Fibroblast of peridontal ligament (primary cell): ENCODE results near the gene RELL2.
A peak's percentile ranks its signal among the peaks of the same experiment; 100 is the strongest.

Source experiments
- DNase-seq: peaks from one replicate; pipeline ENCODE4 v3.0.0-alpha.2; 2010; ENCODE audit errors: extremely low read depth

The RELL2 gene

DNA sequence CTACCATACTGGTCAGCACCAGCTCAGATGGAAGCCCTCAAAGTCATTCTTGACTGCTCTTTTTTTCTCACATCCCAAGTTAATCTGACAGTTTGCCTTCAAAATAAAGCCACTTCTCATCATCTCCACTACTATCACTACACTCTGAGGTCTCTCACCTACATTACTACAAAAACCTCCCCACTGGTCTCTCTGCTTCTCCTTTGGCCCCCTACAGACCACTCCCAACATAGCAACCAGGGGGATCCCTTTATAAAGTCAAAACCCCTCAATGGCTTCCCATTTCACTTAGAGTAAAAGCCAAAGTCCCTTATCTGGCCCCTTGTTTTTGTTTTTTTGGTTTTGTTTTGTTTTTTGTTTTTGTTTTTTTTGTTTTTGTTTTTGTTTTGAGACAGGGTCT is 40.6 kb downstream of the RELL2 start:
- no peak for DNase-seq

DNA sequence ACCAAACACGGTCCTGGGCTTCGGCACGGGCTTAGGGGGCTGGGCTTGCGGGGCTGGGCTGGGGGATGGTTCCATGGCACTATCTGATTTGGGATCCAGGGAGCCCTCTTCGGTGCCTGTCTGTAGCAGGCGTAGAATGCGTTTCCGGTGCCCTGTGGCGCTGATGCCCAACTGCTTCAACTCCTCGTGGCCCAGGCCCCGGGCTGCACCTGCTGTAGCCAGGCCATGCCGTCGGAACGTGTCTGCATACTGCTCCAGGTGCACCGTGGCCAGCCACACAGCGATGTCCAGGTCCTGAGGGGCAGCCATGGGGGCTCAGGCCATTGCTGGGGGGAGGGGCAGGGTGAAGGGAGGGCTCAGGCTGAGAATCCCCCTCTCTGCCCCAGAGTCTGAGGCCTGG is 43.4 kb downstream of the RELL2 start:
- DNase-seq = no peak

DNA sequence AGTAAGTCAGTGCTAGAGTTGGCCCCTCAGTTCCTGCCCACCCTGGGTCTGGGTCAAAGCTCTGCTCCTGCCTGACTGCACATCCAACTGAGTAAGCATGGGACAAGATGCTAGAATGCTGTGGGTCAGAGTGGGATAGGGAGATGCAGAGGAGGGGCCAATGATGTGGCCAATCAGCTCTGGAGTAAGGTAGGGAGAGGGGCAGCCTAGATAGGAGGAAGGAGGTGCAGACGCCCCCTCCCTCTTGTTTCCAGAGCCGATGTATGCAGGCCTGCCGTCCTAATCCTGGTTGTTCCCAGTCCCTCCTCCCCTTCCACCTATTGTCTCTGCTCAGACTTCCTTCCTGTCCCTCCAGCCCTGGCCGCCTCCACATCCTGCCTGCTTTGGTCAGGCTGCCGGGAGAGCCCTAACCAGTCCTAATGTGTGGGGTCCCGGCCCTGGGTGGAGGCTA is 44.0 kb downstream of the RELL2 start:
- no peak for DNase-seq

DNA sequence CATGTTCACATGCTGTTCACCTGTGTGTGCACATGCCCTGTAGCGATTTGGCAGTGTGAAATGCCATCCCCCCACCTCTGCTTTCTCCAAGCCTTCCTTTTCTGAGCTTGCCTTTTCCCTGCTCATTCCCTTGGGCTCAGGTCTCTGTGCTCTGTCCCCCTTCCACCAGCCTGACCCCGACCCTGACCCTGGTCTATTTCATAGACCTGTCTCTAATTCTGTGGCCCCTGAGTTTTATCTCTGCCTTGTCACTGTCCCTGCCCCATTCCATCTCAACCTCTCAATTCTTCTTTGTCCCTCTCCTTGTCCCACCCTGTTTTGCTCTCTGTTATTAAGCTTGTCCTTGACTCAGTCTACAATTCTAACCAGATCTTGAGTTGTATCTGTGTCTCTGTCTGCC is 44.5 kb downstream of the RELL2 start:
- DNase-seq = no peak

DNA sequence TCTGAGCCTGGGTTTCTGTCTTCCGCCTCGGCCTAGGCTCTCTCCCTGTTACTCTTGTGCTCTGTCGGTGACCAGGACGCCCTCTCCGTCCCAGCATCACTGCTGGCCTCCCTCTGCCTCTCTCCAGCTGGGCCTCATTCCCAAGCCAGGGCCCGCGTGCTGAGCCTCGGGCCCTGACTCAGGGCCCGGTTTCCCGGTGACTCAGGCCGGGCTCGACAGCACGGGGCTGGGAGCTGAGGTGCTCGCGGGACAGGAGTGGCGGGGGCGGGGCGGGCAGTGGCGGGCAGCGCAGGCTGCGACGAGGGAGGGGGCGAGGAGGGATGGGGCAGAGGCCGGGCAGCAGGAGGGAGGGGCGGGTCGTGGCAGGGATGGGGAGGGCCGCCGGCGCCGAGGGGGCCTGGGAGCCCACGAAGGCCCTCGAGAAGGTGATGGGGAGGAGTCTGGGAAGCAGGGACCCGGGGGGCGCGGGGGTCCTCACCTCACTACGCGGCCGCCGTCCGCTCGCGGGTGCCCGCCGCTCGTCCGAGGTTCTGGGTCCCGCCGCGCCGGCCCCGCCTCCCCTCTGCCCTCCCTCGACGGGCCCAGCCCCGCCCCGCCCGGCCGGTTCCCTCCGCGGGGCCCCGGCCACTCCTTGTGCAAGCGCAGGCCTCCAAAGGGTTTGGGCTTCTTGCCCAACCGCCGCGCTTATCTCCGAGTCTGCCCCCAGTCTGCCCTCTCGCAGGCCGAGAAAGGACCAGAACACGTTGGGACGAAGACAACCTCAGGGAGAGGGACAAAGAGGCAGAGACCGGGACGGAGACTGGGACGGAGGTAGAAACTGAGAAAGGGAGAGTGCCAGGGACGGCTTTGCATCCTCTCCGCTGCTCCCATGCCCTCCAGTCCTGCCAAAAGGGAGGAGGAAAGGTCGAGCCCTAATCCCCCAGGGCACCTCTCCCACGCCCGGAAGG is 45.2 kb downstream of the RELL2 start, which contains the start of gene ARAP3:
TSS of gene ARAP3 (minus strand) at position 536 of the 947 bp plus-strand sequence. CDS start 1,744 bp downstream, outside the sequence.
- peak; percentile 65 for DNase-seq

DNA sequence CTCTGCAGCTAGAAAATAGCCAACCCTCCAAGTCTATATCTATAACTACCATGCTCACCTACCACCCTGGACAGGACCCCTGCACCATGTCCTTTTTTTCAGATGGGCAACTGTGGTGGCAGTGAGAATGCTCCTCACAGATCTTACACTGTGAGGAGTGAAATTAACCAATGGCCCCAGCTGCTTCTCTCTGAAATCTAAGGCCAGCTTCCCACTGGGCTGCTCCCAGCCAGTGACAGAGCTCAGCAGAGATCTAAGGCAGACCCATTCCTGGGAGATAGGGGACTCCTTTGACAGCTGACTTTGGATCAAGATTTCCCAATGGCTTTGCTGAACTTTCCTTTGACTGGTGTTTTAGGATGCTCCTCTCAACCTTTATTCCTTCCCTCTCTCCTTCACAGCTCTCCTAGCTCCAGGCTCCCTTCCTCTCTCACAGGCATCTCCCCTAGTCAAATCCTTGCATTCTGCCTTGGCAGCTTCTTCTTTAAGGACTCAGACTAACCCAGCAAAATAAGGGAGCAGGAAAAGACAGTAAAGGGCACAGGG is 46.9 kb downstream of the RELL2 start:
- no peak for DNase-seq

DNA sequence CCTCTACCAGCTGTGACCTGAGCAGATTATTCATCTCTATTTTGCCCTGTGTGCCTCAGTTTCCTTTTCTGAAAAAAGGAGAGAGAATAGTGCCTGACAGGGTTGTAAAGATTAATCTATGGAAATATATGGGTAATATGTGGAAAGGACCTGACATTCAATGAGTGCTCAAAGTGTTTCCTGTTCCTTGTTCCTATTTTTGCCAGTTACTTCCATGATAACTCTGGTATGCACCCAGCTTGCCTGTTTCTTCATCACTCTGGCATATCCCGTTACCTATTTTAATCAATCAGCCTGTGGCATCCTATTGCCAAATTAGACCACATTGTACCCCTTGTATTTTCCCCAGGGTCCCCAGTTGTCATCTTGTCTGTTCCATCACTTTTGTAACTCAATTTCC is 48.8 kb downstream of the RELL2 start:
- no peak for DNase-seq

DNA sequence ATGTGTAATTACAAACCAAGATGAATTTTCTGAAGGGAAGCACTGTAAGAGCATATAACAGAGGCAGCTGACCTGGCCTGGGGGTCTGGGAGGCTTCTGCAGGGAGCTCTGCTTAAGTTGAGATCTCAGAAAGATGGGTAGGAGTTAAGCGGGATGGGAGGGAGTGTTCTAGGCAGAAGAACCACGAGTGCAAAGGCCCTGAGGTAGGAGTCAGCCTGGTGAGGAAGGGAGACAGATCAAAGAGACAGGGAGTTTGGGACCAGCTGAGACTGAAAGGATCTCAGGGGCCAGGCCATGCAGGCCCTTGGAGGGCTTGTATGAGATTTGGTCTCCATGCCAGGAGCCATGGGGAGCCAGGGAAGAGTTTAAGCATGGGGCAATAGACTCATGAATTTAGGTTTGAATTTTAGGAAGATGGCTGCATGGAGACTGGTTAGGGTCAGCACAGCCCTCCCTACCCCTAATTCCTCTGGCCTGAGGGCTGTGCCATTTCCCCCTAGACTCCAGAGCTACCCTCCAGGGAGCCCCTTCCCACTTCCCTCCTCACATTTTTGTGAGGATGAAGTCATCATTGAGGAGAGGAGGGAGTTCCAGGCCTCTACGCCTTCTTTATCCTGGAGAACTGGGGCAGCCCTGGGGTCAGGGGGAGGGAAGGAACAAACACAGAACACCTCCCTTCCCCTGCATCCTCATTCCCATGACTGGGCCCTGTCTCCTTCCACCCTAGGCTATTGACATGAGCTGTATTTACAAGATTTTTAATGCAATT is 50.0 kb downstream of the RELL2 start:
- no peak for DNase-seq
